Panc1 (cell line): Measurements from ENCODE around the gene TSR3.

Experiments used
- SIN3A ChIP-seq: IDR thresholded peaks from 2 replicates; pipeline ENCODE4 v1.6.1; 2012; ENCODE audit warnings: low read depth, mild to moderate bottlenecking, low read length, moderate library complexity, borderline replicate concordance; ENCODE audit not compliant: insufficient read depth
- TF ChIP-seq, protein P1 (sequence below): fragments of 450-650 bp; IDR thresholded peaks from 2 replicates; pipeline ENCODE4 v1.5.1; 2017; ENCODE audit warnings: mild to moderate bottlenecking

DNA sequence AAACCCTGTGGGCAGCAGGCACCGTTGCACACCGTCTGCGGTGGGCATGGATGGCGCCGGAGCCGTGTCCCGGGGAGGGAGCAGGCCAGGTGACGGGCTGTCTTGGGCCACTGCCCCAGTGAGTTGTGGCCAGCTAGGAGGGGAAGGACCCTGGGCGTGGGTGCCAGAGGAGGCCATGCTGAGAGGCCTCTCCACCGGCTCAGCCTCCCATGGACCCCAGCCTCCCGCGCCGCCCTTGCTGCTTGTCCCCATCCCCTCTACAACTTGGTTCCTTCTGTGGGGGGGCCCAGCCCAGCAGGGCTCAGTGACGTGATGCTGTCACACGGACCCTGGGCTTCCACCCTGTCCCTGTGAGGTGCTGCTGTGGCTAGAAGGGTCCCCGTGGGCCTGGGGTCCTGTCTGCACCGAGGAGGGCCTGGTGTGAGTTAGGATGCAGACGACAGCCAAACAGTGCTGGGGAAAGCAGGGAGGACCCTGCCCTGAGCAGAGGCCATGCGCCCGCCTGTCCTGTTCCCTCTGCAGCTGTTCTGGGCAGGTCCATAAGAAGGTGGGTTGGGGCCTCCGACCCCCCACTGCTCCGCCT, 30.9 kb downstream of the TSR3 start:
- TF ChIP-seq, protein P1, sequence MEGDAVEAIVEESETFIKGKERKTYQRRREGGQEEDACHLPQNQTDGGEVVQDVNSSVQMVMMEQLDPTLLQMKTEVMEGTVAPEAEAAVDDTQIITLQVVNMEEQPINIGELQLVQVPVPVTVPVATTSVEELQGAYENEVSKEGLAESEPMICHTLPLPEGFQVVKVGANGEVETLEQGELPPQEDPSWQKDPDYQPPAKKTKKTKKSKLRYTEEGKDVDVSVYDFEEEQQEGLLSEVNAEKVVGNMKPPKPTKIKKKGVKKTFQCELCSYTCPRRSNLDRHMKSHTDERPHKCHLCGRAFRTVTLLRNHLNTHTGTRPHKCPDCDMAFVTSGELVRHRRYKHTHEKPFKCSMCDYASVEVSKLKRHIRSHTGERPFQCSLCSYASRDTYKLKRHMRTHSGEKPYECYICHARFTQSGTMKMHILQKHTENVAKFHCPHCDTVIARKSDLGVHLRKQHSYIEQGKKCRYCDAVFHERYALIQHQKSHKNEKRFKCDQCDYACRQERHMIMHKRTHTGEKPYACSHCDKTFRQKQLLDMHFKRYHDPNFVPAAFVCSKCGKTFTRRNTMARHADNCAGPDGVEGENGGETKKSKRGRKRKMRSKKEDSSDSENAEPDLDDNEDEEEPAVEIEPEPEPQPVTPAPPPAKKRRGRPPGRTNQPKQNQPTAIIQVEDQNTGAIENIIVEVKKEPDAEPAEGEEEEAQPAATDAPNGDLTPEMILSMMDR, result no peak
- TF ChIP-seq SIN3A, result no peak
